GM12878 (cell line): ENCODE measurements around the gene AP1B1. TPM values are rescaled to one million over a fixed set of nuclear protein-coding genes. Genes with fewer than 3 reads are reported as not detected.
"Not testable (repeated sequence)": the region's sequence is repeated elsewhere in the genome, so short reads cannot be mapped to it uniquely, and the experiment has no call there.

Experiments
- ATAC-seq: fragments of 200-7000 bp; cut with Tn5 transposase; 3 replicates; pipeline ENCODE4 v1.9.1; 2020; ENCODE audit warnings: mild to moderate bottlenecking, moderate library complexity
- BruUV-seq: library from RNA; stranded (reverse); fragments of 400-500 nt; replicated peaks from 2 replicates; lab custom pipeline; 2021; lab: Mats Ljungman, UMichigan
- CTCF ChIA-PET: fragments of 300-600 bp; sonication (Branson Sonifier 250); formaldehyde crosslinking; extraction: SDS; loops from one replicate; lab custom pipeline; 2021; ENCODE audit warnings: inconsistent platforms; lab: Yijun Ruan, JAX
- POLR2A ChIA-PET: fragments of 350-600 bp; formaldehyde crosslinking; extraction: SDS; loops from one replicate; lab custom pipeline; 2021; ENCODE audit warnings: inconsistent platforms; lab: Charles Lee
- RAD21 ChIA-PET: fragments of 300-600 bp; sonication (Branson Sonifier 250); formaldehyde crosslinking; loops from one replicate; lab custom pipeline; 2023; ENCODE audit warnings: antibody characterized with exemption; ENCODE audit not compliant: unreplicated experiment; lab: Charles Lee
- SMC1A ChIA-PET: fragments of 300-600 bp; sonication (Branson Sonifier 250); formaldehyde crosslinking; loops from one replicate; lab custom pipeline; 2023; ENCODE audit not compliant: unreplicated experiment, uncharacterized antibody; lab: Charles Lee
- DNase-seq: peaks from one replicate; pipeline ENCODE4 v3.0.0-alpha.2; 2011; ENCODE audit warnings: low read depth, low spot score
- FAIRE-seq: peaks from 3 replicates; lab custom pipeline; 2011; peaks lifted over from hg19 to GRCh38; lab: Jason Lieb, UNC
- H2AFZ ChIP-seq: 2 replicates; pipeline ENCODE4 v1.6.0; 2011; ENCODE audit warnings: low read depth, low read length, control low read depth; ENCODE audit not compliant: control insufficient read depth
- H3K27ac ChIP-seq: 2 replicates; pipeline ENCODE4 v1.5.1; 2011; ENCODE audit warnings: control low read depth; ENCODE audit not compliant: control insufficient read depth, insufficient read depth
- H3K27me3 ChIP-seq, 2 experiments: replicated peaks in 1 of 2; 2 replicates each; pipeline versions ENCODE4 v1.6.0 to v1.6.1; 2011; ENCODE audit warnings: low read length in 1 of 2; ENCODE audit not compliant: control insufficient read depth in 2 of 2, insufficient read depth in 2 of 2
- H3K36me3 ChIP-seq, 2 experiments: 2 replicates each; pipeline ENCODE4 v1.5.1; 2011; ENCODE audit warnings: low read length in 1 of 2; ENCODE audit not compliant: control insufficient read depth in 2 of 2, insufficient read depth in 2 of 2
- H3K4me1 ChIP-seq: 2 replicates; pipeline ENCODE4 v1.6.1; 2011; ENCODE audit warnings: mild to moderate bottlenecking, low read length, moderate library complexity, mixed read lengths; ENCODE audit not compliant: control insufficient read depth, insufficient read depth
- H3K4me2 ChIP-seq: 2 replicates; pipeline ENCODE4 v1.6.0; 2011; ENCODE audit warnings: control low read depth; ENCODE audit not compliant: control insufficient read depth, insufficient read depth
- H3K4me3 ChIP-seq: fragments of 200-600 bp; sonication (generic); 2 replicates; pipeline ENCODE4 v1.5.1; 2016
- H3K79me2 ChIP-seq: 2 replicates; pipeline ENCODE4 v1.6.0; 2011; ENCODE audit warnings: low read length; ENCODE audit not compliant: control insufficient read depth, insufficient read depth
- H3K9ac ChIP-seq: 2 replicates; pipeline ENCODE4 v1.8.0; 2011; ENCODE audit warnings: low read length, control low read depth, mixed read lengths; ENCODE audit not compliant: control insufficient read depth, insufficient read depth
- H3K9me3 ChIP-seq: replicated peaks from 3 replicates; pipeline ENCODE4 v1.5.1; 2011; ENCODE audit warnings: mild to moderate bottlenecking, low read length; ENCODE audit not compliant: control insufficient read depth, insufficient read depth
- H4K20me1 ChIP-seq: 2 replicates; pipeline ENCODE4 v1.6.0; 2011; ENCODE audit not compliant: control insufficient read depth, insufficient read depth
- CTCF ChIP-seq, 3 experiments: IDR thresholded peaks in 2 of 3; conservative IDR thresholded peaks in 1 of 3; 2 replicates each; pipeline ENCODE4 v1.5.1; 2011; ENCODE audit warnings: low read depth in 3 of 3, low read length in 3 of 3, mild to moderate bottlenecking in 3 of 3, control low read depth in 2 of 3, moderate library complexity in 2 of 3, inconsistent platforms in 1 of 3, mixed read lengths in 1 of 3; ENCODE audit not compliant: control insufficient read depth in 2 of 3, insufficient read depth in 1 of 3; ENCODE audit errors: extremely low read depth in 1 of 3
- HSF1 ChIP-seq: fragments of 150-350 bp; IDR thresholded peaks from 2 replicates; pipeline ENCODE4 v1.6.1; 2014; ENCODE audit warnings: mild to moderate bottlenecking, low read depth, low read length
- WGBS: methylation state at CpG from one replicate; pipeline ENCODE4 v1.1.6; 2016; ENCODE audit warnings: low lambda C conversion rate; ENCODE audit not compliant: insufficient replicate concordance, insufficient coverage; ENCODE audit errors: missing lambda C conversion rate; 5-methylcytosine and 5-hydroxymethylcytosine counted together
- in situ Hi-C: fragments of 300-500 bp; cut with MboI; formaldehyde crosslinking; loops from 9 replicates; pipeline ENCODE4 v1.14.3; 2018; ENCODE audit warnings: mixed read lengths
- intact Hi-C: fragments of 100-400 bp; cut with micrococcal nuclease; formaldehyde crosslinking; loops from one replicate; pipeline ENCODE4 v1.14.2; 2022; ENCODE audit not compliant: unreplicated experiment
- polyA plus RNA-seq, 11 experiments: library from polyadenylated mRNA; depleted of rRNA in 4 of 11; unstranded in 6 of 11; stranded (reverse) in 5 of 11; fragments of >200 nt; fragmentation: Nextera tagmentation in 4 of 11; fragmentation: Illumina TruSeq in 1 of 11; extraction: Ambion mirVana in 4 of 11; extraction: Trizol in 1 of 11; gene quantifications; 1 replicate in 1 of 11; 2 replicates in 10 of 11; pipeline versions ENCODE4 v1.2.1 to v1.2.3, GENCODE V29; 2011 to 2016; ENCODE audit warnings: inconsistent platforms in 2 of 11, missing spikeins in 2 of 11, low read depth in 1 of 11
- total RNA-seq, 4 experiments: library from RNA; depleted of rRNA in 3 of 4; stranded (reverse); fragments of >200 nt in 3 of 4; fragmentation: Illumina TruSeq in 1 of 4; extraction: Trizol in 1 of 4; gene quantifications; 2 replicates each; pipeline versions ENCODE4 v1.2.1 to v1.2.3, GENCODE V29; 2013 to 2021

AP1B1 gene
- total and polyA plus RNA-seq, 10 of the 15 experiments (the other 5 are each of a cell fraction or from before 2014, with no cell fraction given) = 2.1 to 98.6 (median 57.8) TPM

GRCh38 chr22:29359469-29359868 lies 28.9 kb downstream of the AP1B1 start:
- WGBS = 93% methylated on average over 8 of the region's 9 CpGs
- RAD21 ChIA-PET = no interaction called here
- H2AFZ ChIP-seq = no peak overlapping the region
- no peak overlapping the region for H3K4me3 ChIP-seq
- POLR2A ChIA-PET = interaction anchor here (0.5 kb wide), 1 partner anchor 125 kb away, joined by 3 read pairs; no protein-coding TSS in a partner anchor
- no TSS peak for BruUV-seq
- no peak for DNase-seq
- H3K4me2 ChIP-seq = no peak overlapping the region
- H3K4me1 ChIP-seq = peaks cover 8% of the 10 kb centered on the region
- ATAC-seq = peak; percentile 31; the same call in 1 of the 3 replicates
- H3K9ac ChIP-seq = no peak overlapping the region
- TF ChIP-seq HSF1 (no peak), CTCF (IDR thresholded peaks at IDR 0.05 in 2 of 3, conservative IDR thresholded peaks at IDR 0.05 in 1 of 3; ENCODE audit: control insufficient read depth in 2 of 3, extremely low read depth in 1 of 3, insufficient read depth in 1 of 3, low read depth in 3 of 3, low read length in 3 of 3) (peak in 2 of 3 experiments; percentile 22 to 28; a peak in 1 of 6 replicates)
- CTCF ChIA-PET = interaction anchor here (1.0 kb wide), 1 partner anchor 165 kb away, joined by 3 read pairs; no protein-coding TSS in a partner anchor
- no peaks in the 10 kb centered on the region for H3K9me3 ChIP-seq
- H3K79me2 ChIP-seq = no peaks in the 10 kb centered on the region
- H3K36me3 ChIP-seq = peaks cover 29 to 30% of the 10 kb centered on the region in 2 experiments
- H4K20me1 ChIP-seq = no peaks in the 10 kb centered on the region
- H3K27ac ChIP-seq = no peak overlapping the region
- no peaks in the 10 kb centered on the region for H3K27me3 ChIP-seq
- intact Hi-C loops = no loop called here
- in situ Hi-C loops = no loop called here
- FAIRE-seq = no peak
- SMC1A ChIA-PET = no interaction called here

GRCh38 chr22:29357193-29357890 lies 31.0 kb downstream of the AP1B1 start:
- H3K4me3 ChIP-seq, H3K79me2 ChIP-seq, H3K9me3 ChIP-seq, H4K20me1 ChIP-seq, ATAC-seq, in situ Hi-C loops, H3K27me3 ChIP-seq, BruUV-seq, intact Hi-C loops, H3K4me2 ChIP-seq, H2AFZ ChIP-seq, SMC1A ChIA-PET, H3K27ac ChIP-seq, H3K4me1 ChIP-seq, FAIRE-seq, DNase-seq, H3K9ac ChIP-seq, RAD21 ChIA-PET: not testable (repeated sequence)
- ChIA-PET POLR2A (interaction anchor here (0.6 kb wide), 2 partner anchors 66 to 159 kb away, joined by 3 read pairs; no protein-coding TSS in a partner anchor), CTCF (interaction anchor here (0.6 kb wide), 2 partner anchors 11 to 281 kb away, joined by 3 to 7 read pairs; no protein-coding TSS in a partner anchor)
- WGBS = 97% methylated on average over 6 of the region's 12 CpGs
- peaks cover 38 to 44% of the 10 kb centered on the region in 2 experiments for H3K36me3 ChIP-seq
